Stimulated activated naive CD8-positive, alpha-beta T cell treated with anti-CD3 and anti-CD28 coated beads, Interleukin-15, Interleukin-2, amounts not matched to agents 100 ng/mL and 50 ng/mL, for 24 hours (primary cell): ENCODE measurements around the gene SLC19A1.
A peak's percentile ranks its signal among the peaks of the same experiment; 100 is the strongest.

Experiments
- H3K27ac Mint-ChIP-seq: one replicate; pipeline ENCODE4 v1.8.0; 2021; ENCODE audit warnings: mild to moderate bottlenecking, mixed read lengths
- H3K27me3 Mint-ChIP-seq: one replicate; pipeline ENCODE4 v1.8.0; 2021; ENCODE audit warnings: mixed read lengths
- H3K36me3 Mint-ChIP-seq: one replicate; pipeline ENCODE4 v1.8.0; 2021; ENCODE audit warnings: low read depth, mixed read lengths
- H3K4me1 Mint-ChIP-seq: one replicate; pipeline ENCODE4 v1.8.0; 2021; ENCODE audit warnings: low read depth, mixed read lengths
- H3K4me3 Mint-ChIP-seq: one replicate; pipeline ENCODE4 v1.8.0; 2021; ENCODE audit warnings: mild to moderate bottlenecking, mixed read lengths
- H3K9me3 Mint-ChIP-seq: one replicate; pipeline ENCODE4 v1.8.0; 2021; ENCODE audit warnings: mixed read lengths

Gene SLC19A1

DNA sequence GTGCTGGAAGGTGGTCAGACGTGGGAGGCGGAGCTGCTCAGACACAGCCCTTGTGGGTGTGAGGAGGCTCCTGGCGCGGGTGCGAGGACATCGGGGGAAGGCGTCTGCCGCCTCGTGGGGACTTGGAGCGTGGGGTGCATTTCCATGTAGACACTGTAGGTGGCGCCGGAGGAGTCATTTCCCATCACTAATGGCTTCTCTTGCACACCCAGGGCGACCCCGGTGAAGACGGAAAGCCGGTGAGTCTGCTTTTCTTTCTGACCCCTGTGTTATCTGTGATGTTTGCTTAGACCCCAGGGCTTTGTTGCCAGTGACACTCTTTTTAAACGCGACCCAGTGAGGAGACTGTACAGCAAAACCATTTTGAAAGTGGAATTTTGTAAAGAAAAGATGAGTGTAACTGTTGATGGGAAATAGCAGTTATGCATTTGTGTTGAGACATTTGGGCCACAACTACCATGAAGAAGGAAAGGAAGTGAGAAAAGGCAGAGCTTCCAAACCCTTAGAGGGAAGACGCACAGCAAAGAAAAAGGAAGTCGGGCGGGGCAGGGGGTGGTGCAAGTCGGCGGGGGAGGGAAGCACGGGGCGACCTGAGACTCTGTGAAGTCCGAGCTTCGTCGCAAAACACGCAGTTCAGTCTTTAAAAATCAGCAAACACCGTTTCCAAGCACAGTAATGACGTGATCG lies 64.0 kb downstream of the SLC19A1 start:
- Mint-ChIP-seq H3K9me3 (peaks cover 3% of the 10 kb centered on the region), H3K27me3 (no peaks in the 10 kb centered on the region), H3K36me3 (no peaks in the 10 kb centered on the region), H3K4me1 (peaks cover 35% of the 10 kb centered on the region), H3K4me3 (peak overlapping the region; percentile 79), H3K27ac (peak overlapping the region; percentile 89)

DNA sequence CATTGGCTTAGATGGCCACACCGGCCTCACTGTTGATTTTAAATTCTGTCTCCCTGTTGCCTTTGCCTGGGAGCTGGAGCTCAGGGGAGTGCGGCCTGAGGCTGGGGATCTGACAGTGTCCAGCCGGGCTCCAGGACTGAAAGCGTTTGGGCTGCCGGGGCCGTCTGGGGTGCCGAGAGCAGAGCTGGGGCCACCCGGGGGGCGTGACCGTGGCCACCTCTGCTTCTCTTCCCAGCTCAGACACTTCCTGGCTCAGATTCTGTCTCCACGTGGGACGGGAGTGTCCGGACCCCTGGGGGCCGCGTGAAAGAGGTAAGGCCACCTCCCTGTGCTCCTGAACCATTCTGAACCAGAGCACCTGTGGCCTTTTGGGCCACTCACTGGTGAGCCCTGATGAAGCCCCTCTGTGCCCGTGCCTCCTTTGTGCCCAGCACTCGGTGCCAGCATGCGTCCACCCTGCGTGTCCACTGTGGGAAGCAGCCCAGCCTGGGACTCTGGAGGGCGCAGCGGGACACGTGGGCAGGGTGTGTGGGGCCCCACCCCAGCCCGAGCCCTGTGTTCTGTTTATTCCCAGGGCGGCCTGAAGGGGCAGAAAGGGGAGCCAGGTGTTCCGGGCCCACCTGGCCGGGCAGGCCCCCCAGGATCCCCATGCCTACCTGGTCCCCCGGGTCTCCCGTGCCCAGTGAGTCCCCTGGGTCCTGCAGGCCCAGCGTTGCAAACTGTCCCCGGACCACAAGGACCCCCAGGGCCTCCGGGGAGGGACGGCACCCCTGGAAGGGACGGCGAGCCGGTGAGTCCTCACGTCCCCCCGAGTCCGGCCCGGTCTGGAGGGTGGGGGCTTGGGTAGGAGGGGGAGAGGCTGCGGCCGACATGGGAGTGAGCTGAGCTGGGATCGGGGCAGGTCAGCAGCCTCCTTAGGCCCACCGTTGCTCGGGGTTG lies 64.8 kb downstream of the SLC19A1 start:
- Mint-ChIP-seq H3K27me3 (no peaks in the 10 kb centered on the region), H3K27ac (peak overlapping the region; percentile 89), H3K9me3 (peaks cover 3% of the 10 kb centered on the region), H3K4me1 (peaks cover 27% of the 10 kb centered on the region), H3K4me3 (peak overlapping the region; percentile 79), H3K36me3 (no peaks in the 10 kb centered on the region)

DNA sequence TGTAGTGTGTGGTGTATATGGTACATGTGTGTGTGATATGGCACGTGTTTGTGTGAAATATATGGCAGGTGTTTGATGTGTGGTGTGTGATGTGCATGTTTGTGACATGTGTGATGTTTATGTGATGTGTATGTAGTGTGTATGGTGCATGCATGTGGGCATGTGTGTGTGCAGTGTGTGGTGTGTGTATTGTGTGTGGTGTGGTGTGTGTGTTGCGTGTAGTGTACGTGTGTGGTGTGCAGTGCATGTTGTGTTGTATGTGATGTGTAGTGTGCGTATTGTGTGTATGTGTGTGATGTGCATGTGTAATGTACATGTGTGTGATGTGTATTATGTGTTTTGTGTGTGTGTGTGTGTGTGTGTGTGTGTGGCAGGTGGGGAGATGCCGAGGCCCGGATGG lies 65.7 kb downstream of the SLC19A1 start:
- Mint-ChIP-seq H3K36me3 (no peaks in the 10 kb centered on the region), H3K4me3 (no peak overlapping the region), H3K27ac (peak overlapping the region; percentile 69), H3K4me1 (peaks cover 26% of the 10 kb centered on the region), H3K27me3 (no peaks in the 10 kb centered on the region), H3K9me3 (peaks cover 3% of the 10 kb centered on the region)

DNA sequence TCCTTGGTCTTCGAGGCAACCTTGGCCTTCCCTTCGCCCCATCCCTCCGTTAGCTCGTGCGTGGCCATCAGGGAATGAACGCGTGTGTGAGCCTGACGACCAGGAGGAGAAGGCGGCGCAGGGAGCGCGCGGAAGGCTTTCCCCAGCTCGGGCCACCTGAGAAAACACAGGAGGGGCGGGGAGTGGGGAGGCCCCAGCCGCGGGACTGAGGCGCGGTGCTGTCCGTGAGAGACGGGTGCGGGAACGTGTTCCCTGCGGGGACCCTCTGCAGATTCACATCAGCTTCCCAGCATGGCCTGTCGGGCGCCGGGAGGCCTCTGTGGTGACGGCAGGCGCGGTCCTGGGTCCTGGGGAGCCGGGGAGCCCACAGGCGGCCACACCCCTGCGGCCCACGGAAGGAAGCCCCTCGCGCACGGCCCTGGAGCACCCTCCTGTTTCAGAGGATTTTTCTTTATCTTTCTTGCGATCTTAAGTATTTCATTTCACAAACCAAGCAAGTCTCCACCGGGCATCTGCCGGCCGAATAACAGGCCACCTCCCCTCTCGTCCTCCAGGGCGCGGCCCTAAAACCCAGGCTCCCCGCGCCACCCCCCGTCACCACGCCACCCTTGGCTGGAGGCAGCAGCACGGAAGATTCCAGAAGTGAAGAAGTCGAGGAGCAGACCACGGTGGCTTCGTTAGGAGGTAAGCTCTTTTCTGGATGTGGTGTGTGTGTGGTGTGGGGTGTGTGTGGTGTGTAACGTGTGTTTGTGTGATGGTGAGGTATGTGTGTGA lies 66.3 kb downstream of the SLC19A1 start:
- Mint-ChIP-seq H3K27ac (peak overlapping the region; percentile 69), H3K9me3 (peaks cover 3% of the 10 kb centered on the region), H3K4me1 (peaks cover 32% of the 10 kb centered on the region), H3K4me3 (no peak overlapping the region), H3K36me3 (no peaks in the 10 kb centered on the region), H3K27me3 (no peaks in the 10 kb centered on the region)

DNA sequence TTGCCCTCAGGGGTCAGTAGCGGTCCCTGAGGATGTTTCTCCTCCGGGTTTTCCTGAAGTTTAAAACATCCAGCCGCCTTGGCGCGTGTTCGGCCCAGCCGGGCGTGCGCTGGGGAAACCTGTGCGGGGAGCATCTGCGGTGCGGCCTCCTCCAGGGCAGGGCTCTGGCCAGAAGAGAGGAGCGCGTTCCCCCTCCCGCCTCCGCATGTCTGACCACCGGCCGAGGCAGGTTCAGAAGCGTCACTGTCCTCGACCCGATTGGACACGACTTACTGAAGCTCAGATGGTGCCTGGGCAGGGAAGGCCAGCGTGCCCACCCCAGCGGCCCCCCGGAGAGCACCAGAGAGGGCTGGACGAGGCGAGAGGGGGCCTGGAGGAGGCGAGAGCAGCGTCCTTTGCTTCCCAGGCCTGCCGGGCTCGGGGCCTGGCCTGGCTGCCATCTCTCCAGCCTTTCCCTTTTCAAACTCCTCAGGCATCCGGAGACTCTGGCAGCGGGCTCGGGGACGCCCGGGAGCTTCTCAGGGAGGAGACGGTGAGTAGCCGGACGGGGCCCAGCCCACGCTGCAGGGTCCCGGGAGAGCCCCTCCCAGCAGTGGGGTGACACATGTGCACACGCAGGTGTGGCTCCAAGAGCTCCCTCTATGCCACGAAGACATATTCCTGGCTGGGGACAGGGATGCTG lies 67.1 kb downstream of the SLC19A1 start:
- H3K36me3 Mint-ChIP-seq = no peaks in the 10 kb centered on the region
- peaks cover 3% of the 10 kb centered on the region for H3K9me3 Mint-ChIP-seq
- H3K27ac Mint-ChIP-seq = no peak overlapping the region
- H3K4me1 Mint-ChIP-seq = peaks cover 37% of the 10 kb centered on the region
- H3K27me3 Mint-ChIP-seq = no peaks in the 10 kb centered on the region
- no peak overlapping the region for H3K4me3 Mint-ChIP-seq

DNA sequence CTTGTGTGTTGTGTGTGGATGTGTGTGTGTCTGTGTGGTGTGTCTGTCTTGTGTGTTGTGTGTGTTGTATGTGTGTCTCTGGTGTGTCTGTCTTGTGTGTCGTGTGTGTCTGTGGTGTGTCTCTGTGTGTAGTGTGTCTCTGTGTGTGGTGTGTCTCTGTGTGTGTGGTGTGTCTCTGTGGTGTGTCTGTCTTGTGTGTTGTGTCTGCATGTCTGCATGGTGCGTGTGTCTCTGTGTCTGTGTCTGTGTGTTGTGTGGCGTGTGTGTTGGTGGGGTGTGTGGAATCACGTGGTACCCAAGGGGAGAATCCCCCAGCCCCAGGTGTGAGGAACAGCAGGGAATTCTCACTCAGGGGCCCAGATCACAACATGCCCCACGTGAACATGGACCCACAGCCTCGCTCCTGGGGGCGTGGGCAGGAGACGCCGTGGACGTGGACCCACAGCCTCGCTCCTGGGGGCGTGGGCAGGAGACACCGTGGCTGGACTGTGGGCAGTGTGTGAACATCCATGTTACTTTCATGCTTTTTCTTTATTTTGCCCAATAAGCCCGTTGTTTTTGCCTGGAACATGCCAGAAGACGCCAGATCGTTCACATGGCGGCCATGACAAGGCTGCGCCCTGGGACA lies 67.8 kb downstream of the SLC19A1 start:
- Mint-ChIP-seq H3K4me3 (no peak overlapping the region), H3K27ac (no peak overlapping the region), H3K27me3 (no peaks in the 10 kb centered on the region), H3K4me1 (peaks cover 35% of the 10 kb centered on the region), H3K36me3 (no peaks in the 10 kb centered on the region), H3K9me3 (peaks cover 3% of the 10 kb centered on the region)

DNA sequence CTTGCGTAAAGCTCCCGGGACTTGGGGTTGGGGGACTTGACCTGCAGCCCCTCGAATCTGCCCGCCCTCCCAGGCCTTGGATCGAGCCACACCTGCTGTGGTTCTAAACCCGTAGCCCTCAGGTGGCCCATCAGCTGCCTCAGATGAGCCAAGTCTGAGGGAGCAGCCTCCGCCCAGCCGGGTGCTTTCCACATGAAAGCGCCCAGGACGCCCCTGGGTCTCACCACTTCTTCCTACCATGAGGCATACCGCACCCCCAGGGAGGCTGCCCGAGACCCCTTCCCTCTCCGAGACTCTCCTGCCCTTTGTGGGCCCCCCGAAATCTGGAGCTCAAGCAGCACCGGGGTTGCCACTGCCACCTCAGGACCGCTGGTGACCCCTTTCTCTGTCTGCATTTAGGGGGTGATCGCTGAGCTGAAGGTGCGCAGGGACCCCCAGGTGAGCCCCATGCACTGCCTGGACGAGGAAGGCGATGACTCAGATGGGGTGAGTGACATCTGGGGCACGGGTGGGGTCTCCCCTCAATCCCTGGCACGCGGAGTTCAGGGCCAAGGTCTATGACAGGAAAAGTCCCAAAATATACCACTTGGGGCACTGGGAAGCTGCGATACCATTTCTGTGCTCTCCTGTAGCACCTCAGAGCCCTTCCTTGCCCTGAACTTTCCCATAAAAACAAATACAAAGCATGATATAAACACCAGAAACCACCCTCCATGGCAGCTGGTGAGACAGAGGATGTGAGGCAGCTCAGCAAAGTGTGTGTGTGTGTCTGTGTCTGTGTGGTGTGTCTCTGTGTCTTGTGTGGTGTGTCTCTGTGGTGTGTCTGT lies 68.5 kb downstream of the SLC19A1 start:
- no peak overlapping the region for H3K27ac Mint-ChIP-seq
- peaks cover 28% of the 10 kb centered on the region for H3K4me1 Mint-ChIP-seq
- H3K9me3 Mint-ChIP-seq = no peaks in the 10 kb centered on the region
- no peaks in the 10 kb centered on the region for H3K36me3 Mint-ChIP-seq
- H3K27me3 Mint-ChIP-seq = no peaks in the 10 kb centered on the region
- no peak overlapping the region for H3K4me3 Mint-ChIP-seq

DNA sequence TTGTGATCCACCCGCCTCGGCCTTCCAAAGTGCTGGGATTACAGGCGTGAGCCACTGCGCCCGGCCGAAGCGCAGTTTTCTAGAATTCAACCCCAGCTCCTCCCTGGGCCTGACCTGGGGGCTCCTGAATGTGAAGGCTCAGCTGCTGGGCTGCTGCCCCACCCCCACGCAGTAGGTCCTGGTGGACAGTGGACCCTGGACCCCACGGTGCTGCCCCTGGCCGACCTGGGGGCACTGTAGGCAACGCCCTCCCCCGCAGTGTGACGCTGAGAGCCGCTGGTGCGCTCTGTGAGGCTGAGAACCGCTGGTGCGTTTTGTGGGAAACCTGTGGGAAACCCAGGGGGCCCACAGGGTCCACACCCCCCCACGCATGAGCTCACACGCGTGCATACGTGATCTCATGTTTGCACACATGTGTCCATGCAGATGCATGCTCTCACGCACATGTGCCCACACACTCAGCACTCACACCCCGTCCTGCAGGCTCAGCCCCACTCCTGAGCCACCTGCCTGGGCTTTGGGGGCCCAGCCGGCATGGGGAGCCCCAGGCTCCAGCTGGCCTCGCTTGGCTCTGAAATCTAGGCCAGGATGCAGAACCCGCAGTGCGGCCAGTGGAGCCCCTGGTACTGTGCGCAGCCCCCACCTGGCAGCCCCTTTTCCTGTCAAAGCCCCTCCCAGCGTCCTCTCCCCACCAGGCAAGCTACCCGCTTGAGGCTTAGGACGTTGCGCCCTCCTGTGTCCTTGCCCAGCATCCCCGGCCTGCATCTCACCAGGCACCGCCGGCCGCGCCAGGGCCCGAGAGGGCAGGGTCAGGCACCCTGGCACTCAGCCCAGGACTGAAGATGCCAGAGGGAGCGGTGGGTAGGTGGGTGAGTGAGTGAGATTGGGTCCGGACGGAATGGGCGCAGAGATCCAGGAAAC lies 69.5 kb downstream of the SLC19A1 start:
- Mint-ChIP-seq H3K4me1 (peaks cover 18% of the 10 kb centered on the region), H3K36me3 (no peaks in the 10 kb centered on the region), H3K9me3 (no peaks in the 10 kb centered on the region), H3K4me3 (no peak overlapping the region), H3K27ac (no peak overlapping the region), H3K27me3 (no peaks in the 10 kb centered on the region)

DNA sequence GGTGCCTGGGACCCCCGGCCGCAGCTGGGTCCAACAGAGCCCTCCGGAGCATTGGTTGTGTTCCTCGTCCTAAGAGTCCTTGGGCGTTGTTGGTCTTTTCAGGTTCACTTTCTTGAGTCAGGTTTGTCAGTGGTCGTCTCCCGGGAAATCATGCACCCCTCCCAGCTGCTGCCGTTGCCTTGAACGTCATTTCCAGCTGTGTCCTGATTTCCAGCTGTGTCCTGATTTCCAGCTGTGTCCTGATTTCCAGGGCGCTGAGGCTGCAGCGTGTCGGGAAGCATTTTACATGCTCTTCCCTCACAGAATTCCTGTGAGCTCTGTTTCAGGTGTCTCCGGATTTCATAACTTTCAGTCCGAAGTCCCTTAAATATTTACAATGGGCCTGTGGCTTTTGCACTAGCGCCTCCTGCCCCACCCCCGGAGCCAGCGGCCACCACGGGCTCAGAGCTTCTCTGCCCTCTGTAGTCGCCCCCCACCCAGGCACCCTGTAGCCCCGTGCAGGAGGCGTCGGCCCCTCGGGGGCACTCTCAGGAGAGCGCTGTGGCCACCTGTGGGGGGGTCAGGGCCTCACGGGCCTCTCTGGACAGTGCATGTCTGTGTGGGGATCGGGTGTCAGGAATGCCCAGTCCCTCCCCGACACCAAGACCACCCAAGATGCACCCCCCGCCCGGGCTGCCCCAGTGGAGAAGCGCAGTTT lies 70.6 kb downstream of the SLC19A1 start:
- no peak overlapping the region for H3K27ac Mint-ChIP-seq
- H3K27me3 Mint-ChIP-seq = no peaks in the 10 kb centered on the region
- no peaks in the 10 kb centered on the region for H3K9me3 Mint-ChIP-seq
- H3K4me3 Mint-ChIP-seq = no peak overlapping the region
- H3K36me3 Mint-ChIP-seq = no peaks in the 10 kb centered on the region
- H3K4me1 Mint-ChIP-seq = peaks cover 16% of the 10 kb centered on the region

DNA sequence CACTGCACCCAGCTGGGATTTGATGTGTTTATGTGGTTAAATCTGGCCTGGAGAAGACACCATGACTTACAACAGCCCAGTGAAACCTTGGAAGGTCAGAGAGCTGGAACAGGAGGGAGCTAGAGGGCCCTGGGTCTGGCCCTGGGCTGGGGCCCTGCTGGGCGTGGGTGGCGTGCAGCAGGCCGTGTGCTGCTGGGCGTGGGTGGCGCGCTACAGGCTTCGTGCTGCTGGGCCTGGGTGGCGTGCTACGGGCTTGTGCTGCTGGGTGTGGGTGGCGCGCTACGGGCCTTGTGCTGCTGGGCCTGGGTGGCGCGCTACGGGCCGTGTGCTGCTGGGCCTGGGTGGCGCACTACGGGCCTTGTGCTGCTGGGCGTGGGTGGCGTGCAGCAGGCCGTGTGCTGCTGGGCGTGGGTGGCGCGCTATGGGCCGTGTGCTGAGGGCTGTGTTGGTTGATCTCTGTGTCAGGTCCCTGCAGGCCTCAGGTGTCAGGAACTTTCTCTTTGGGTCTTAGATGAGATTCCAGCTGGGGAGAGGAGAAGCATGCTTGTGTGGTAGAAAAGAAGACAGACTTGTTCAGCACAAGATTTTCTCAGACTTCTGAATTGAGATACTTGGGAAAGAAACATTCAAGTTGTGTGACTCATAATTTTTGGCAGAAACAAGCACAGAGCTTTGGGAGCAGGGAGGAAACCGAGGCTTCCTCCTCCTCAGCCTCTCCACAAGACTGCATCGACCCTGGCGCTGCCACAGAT lies 71.3 kb downstream of the SLC19A1 start:
- no peaks in the 10 kb centered on the region for H3K27me3 Mint-ChIP-seq
- peak overlapping the region; percentile 64 for H3K27ac Mint-ChIP-seq
- H3K4me3 Mint-ChIP-seq = peak overlapping the region; percentile 6
- no peaks in the 10 kb centered on the region for H3K36me3 Mint-ChIP-seq
- no peaks in the 10 kb centered on the region for H3K9me3 Mint-ChIP-seq
- H3K4me1 Mint-ChIP-seq = peaks cover 13% of the 10 kb centered on the region

DNA sequence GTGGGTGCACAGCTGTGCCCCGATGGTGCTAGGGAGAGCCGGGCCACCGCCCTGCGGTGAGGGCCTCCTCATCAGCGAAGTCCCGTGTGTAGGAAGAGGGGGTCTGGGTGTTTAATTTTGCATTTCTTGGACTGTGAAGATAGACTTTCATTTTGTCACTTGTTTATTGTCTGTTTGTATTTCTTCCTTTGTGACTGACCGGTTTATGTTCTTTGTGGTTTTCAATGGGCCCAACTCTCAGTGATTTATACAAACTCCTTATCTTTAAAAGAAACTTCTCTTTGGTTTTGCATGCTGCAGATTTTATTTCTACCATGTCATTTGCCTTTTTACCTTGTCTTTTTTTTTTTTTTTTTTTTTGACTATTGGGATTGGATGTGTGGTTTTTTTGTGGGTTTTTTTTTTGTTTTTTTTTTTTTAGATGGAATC lies 72.1 kb downstream of the SLC19A1 start:
- Mint-ChIP-seq H3K4me1 (peaks cover 13% of the 10 kb centered on the region), H3K27me3 (peaks cover 3% of the 10 kb centered on the region), H3K9me3 (no peaks in the 10 kb centered on the region), H3K4me3 (no peak overlapping the region), H3K27ac (no peak overlapping the region), H3K36me3 (no peaks in the 10 kb centered on the region)
